HFFc6 (cell line): ENCODE data around the gene UBASH3B. TPM values are rescaled to one million over a fixed set of nuclear protein-coding genes. Genes with fewer than 3 reads are reported as not detected.
"Not testable (repeated sequence)": the region's sequence is repeated elsewhere in the genome, so short reads cannot be mapped to it uniquely, and the experiment has no call there.

Experiments
- DNase-seq: peaks from one replicate; pipeline ENCODE4 v3.0.0-alpha.2; 2018
- H3K27ac Mint-ChIP-seq: 2 replicates; pipeline ENCODE4 v1.8.0; 2020; ENCODE audit warnings: mild to moderate bottlenecking, mixed read lengths
- H3K27me3 Mint-ChIP-seq: 2 replicates; pipeline ENCODE4 v1.8.0; 2021; ENCODE audit warnings: mild to moderate bottlenecking, moderate library complexity, mixed read lengths; ENCODE audit not compliant: insufficient read depth
- H3K36me3 Mint-ChIP-seq: 2 replicates; pipeline ENCODE4 v1.8.0; 2021; ENCODE audit warnings: low read depth, mixed read lengths
- H3K4me1 Mint-ChIP-seq: 2 replicates; pipeline ENCODE4 v1.8.0; 2020; ENCODE audit warnings: low read depth, mixed read lengths
- H3K4me3 Mint-ChIP-seq: 2 replicates; pipeline ENCODE4 v1.8.0; 2020; ENCODE audit warnings: mild to moderate bottlenecking, moderate library complexity, mixed read lengths
- H3K9me3 Mint-ChIP-seq: 2 replicates; pipeline ENCODE4 v1.8.0; 2020; ENCODE audit warnings: mild to moderate bottlenecking, mixed read lengths
- CTCF ChIP-seq: fragments of 200-600 bp; sonication (generic); IDR thresholded peaks from 2 replicates; pipeline ENCODE4 v1.5.0; 2021; ENCODE audit warnings: antibody characterized with exemption, mild to moderate bottlenecking
- long read RNA-seq: library from polyadenylated mRNA; unstranded; transcript quantifications from one replicate; pipeline ENCODE4 v2.0.0, GENCODE V29; 2019
- total RNA-seq, 6 experiments: library from RNA; stranded (reverse); fragmentation: NEBNext Ultra II Directional; extraction: Animal tissue kit (Norgen Biotek cat#: 25700); gene quantifications; 2 replicates in 1 of 6; 3 replicates in 5 of 6; pipeline ENCODE4 v1.2.3, GENCODE V29; 2021

The UBASH3B gene
- total RNA-seq, result 10 to 100 TPM; 44.6 to 60.4 (median 52.9) TPM
- long read RNA-seq, full-length matches to known transcripts, result 6 of 19 reads
- long read RNA-seq, partial matches to known transcripts, result 4 of 19 reads
- long read RNA-seq, other reads (novel, unspliced or antisense), result 9 of 19 reads

GRCh38 chr11:122655527-122656072 is at the start of gene UBASH3B:
Gene UBASH3B, plus strand, starts transcription at chr11:122655722. Its CDS starts 328 bp downstream, at chr11:122656050.
- H3K36me3 Mint-ChIP-seq, result peaks cover 9% of the 10 kb centered on the region
- no peaks in the 10 kb centered on the region for H3K27me3 Mint-ChIP-seq
- no peak for TF ChIP-seq CTCF

GRCh38 chr11:122607162-122607561 is 48.4 kb upstream of the UBASH3B start:
- H3K4me3 Mint-ChIP-seq, H3K4me1 Mint-ChIP-seq, H3K27ac Mint-ChIP-seq, DNase-seq, H3K36me3 Mint-ChIP-seq, H3K27me3 Mint-ChIP-seq, H3K9me3 Mint-ChIP-seq: not testable (repeated sequence)

More at GRCh38 chr11:122655527-122656072, at the start of gene UBASH3B:
- Mint-ChIP-seq H3K27ac (peak within 1 kb of the TSS; percentile 89), H3K4me1 (peaks cover 55% of the 10 kb centered on the region), H3K9me3 (peaks cover 4% of the 10 kb centered on the region; the same call in 1 of the 2 replicates), H3K4me3 (peak within 1 kb of the TSS; percentile 99)
- DNase-seq, result peak; percentile 89

- Mint-ChIP-seq H3K36me3 (no peaks in the 10 kb centered on the region), H3K4me3 (no peak overlapping the region), H3K9me3 (no peaks in the 10 kb centered on the region), H3K27ac (no peak overlapping the region), H3K27me3 (peaks cover 17% of the 10 kb centered on the region), H3K4me1 (peaks cover 1% of the 10 kb centered on the region; the same call in 1 of the 2 replicates)
- TF ChIP-seq CTCF, result no peak
- DNase-seq, result no peak
Observed at GRCh38 chr11:122612123-122612824, 43.2 kb upstream of the UBASH3B start.

- H3K27ac Mint-ChIP-seq, result no peak overlapping the region
- peaks cover 6% of the 10 kb centered on the region; the same call in 1 of the 2 replicates for H3K4me1 Mint-ChIP-seq
- H3K4me3 Mint-ChIP-seq, result no peak overlapping the region
- H3K27me3 Mint-ChIP-seq, result peaks cover 18% of the 10 kb centered on the region
- DNase-seq, result no peak
- no peaks in the 10 kb centered on the region for H3K36me3 Mint-ChIP-seq
- 0 out of 2 replicates have a peak, but pooled peaks cover 3% of the 10 kb centered on the region for H3K9me3 Mint-ChIP-seq
- no peak for TF ChIP-seq CTCF
Observed at GRCh38 chr11:122616718-122617117, 38.8 kb upstream of the UBASH3B start.

GRCh38 chr11:122617297-122617696 is 38.2 kb upstream of the UBASH3B start:
- H3K4me3 Mint-ChIP-seq, result no peak overlapping the region
- H3K9me3 Mint-ChIP-seq, result 0 out of 2 replicates have a peak, but pooled peaks cover 3% of the 10 kb centered on the region
- no peak overlapping the region for H3K27ac Mint-ChIP-seq
- H3K27me3 Mint-ChIP-seq, result peaks cover 18% of the 10 kb centered on the region
- TF ChIP-seq CTCF, result no peak
- peaks cover 6% of the 10 kb centered on the region; the same call in 1 of the 2 replicates for H3K4me1 Mint-ChIP-seq
- DNase-seq, result no peak
- no peaks in the 10 kb centered on the region for H3K36me3 Mint-ChIP-seq

GRCh38 chr11:122617926-122618325 is 37.6 kb upstream of the UBASH3B start:
- H3K9me3 Mint-ChIP-seq, result 0 out of 2 replicates have a peak, but pooled peaks cover 3% of the 10 kb centered on the region
- peaks cover 6% of the 10 kb centered on the region; the same call in 1 of the 2 replicates for H3K4me1 Mint-ChIP-seq
- DNase-seq, result no peak
- H3K36me3 Mint-ChIP-seq, result no peaks in the 10 kb centered on the region
- TF ChIP-seq CTCF, result no peak
- peaks cover 19% of the 10 kb centered on the region for H3K27me3 Mint-ChIP-seq
- H3K4me3 Mint-ChIP-seq, result no peak overlapping the region
- H3K27ac Mint-ChIP-seq, result no peak overlapping the region
